Type B pancreatic cell (in vitro differentiated cells): Measurements from ENCODE around the gene SLC37A4. TPM values are rescaled to one million over a fixed set of nuclear protein-coding genes. Genes with fewer than 3 reads are reported as not detected.
"Not testable (repeated sequence)": the region's sequence is repeated elsewhere in the genome, so short reads cannot be mapped to it uniquely, and the experiment has no call there.

Experiments used
- DNase-seq: peaks from one replicate; pipeline ENCODE4 v3.0.0; 2021; ENCODE audit warnings: mixed read lengths; ENCODE audit not compliant: unreplicated experiment; ENCODE audit errors: extremely low spot score
- H3K27ac Mint-ChIP-seq: 2 replicates; pipeline ENCODE4 v1.8.0; 2021; ENCODE audit warnings: mild to moderate bottlenecking, mixed read lengths
- H3K27me3 Mint-ChIP-seq: 2 replicates; pipeline ENCODE4 v1.8.0; 2021; ENCODE audit warnings: mixed read lengths
- H3K36me3 Mint-ChIP-seq: 2 replicates; pipeline ENCODE4 v1.8.0; 2021; ENCODE audit warnings: mixed read lengths
- H3K4me1 Mint-ChIP-seq: one replicate; pipeline ENCODE4 v1.8.0; 2021; ENCODE audit warnings: mixed read lengths; ENCODE audit not compliant: unreplicated experiment
- H3K4me3 Mint-ChIP-seq: 2 replicates; pipeline ENCODE4 v1.8.0; 2021; ENCODE audit warnings: mild to moderate bottlenecking, mixed read lengths
- H3K9me3 Mint-ChIP-seq: 2 replicates; pipeline ENCODE4 v1.8.0; 2021; ENCODE audit warnings: mixed read lengths
- total RNA-seq: library from RNA; stranded (reverse); gene quantifications from 2 replicates; pipeline ENCODE4 v1.2.1, GENCODE V29; 2021; ENCODE audit warnings: low replicate concordance
- TF ChIP-seq, protein P1 (sequence below): fragments of 200-600 bp; sonication (generic); conservative IDR thresholded peaks from 2 replicates; pipeline ENCODE4 v1.5.0; 2021; ENCODE audit warnings: antibody characterized with exemption, mild to moderate bottlenecking

The SLC37A4 gene
- total RNA-seq, 1 donor from 2014 or later: 41.4 TPM

GRCh38 chr11:118988280-118988679, 42.4 kb downstream of the SLC37A4 start:
- Mint-ChIP-seq H3K36me3 (no peaks in the 10 kb centered on the region), H3K4me3 (no peak overlapping the region), H3K27ac (peak overlapping the region; percentile 51), H3K4me1 (no peaks in the 10 kb centered on the region), H3K27me3 (no peaks in the 10 kb centered on the region), H3K9me3 (no peaks in the 10 kb centered on the region)
- TF ChIP-seq, protein P1, sequence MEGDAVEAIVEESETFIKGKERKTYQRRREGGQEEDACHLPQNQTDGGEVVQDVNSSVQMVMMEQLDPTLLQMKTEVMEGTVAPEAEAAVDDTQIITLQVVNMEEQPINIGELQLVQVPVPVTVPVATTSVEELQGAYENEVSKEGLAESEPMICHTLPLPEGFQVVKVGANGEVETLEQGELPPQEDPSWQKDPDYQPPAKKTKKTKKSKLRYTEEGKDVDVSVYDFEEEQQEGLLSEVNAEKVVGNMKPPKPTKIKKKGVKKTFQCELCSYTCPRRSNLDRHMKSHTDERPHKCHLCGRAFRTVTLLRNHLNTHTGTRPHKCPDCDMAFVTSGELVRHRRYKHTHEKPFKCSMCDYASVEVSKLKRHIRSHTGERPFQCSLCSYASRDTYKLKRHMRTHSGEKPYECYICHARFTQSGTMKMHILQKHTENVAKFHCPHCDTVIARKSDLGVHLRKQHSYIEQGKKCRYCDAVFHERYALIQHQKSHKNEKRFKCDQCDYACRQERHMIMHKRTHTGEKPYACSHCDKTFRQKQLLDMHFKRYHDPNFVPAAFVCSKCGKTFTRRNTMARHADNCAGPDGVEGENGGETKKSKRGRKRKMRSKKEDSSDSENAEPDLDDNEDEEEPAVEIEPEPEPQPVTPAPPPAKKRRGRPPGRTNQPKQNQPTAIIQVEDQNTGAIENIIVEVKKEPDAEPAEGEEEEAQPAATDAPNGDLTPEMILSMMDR: no peak
- DNase-seq: no peak

- Mint-ChIP-seq H3K36me3 (no peaks in the 10 kb centered on the region), H3K9me3 (no peaks in the 10 kb centered on the region), H3K4me3 (no peak overlapping the region), H3K27me3 (no peaks in the 10 kb centered on the region), H3K4me1 (peaks cover 1% of the 10 kb centered on the region), H3K27ac (no peak overlapping the region)
- TF ChIP-seq, protein P1: no peak
- DNase-seq: no peak
Observed at GRCh38 chr11:118984825-118985224, 45.9 kb downstream of the SLC37A4 start.

DNA sequence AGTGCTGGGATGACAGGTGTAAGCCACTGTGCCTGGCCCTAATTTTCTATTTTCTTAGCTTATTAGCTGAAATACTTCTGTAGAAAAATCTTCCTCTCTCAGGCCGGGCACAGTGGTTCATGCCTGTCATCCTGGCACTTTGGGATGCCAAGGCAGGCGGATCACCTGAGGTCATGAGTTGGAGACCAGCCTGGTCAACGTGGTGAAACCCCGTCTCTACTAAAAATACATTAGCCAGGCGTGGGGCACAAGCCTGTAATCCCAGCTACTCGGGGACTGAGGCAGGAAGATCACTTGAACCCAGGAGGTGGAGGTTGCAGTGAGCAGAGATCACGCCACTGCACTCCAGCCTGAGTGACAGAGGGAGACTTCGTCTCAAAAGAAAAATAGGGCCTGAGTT, 46.3 kb downstream of the SLC37A4 start:
- not testable (repeated sequence) for DNase-seq, H3K27ac Mint-ChIP-seq, H3K9me3 Mint-ChIP-seq, H3K4me3 Mint-ChIP-seq, H3K36me3 Mint-ChIP-seq, H3K27me3 Mint-ChIP-seq, H3K4me1 Mint-ChIP-seq

GRCh38 chr11:118980191-118980881, 50.3 kb downstream of the SLC37A4 start:
- Mint-ChIP-seq H3K4me3 (no peak overlapping the region), H3K27me3 (peaks cover 3% of the 10 kb centered on the region), H3K27ac (no peak overlapping the region), H3K4me1 (peaks cover 7% of the 10 kb centered on the region), H3K9me3 (no peaks in the 10 kb centered on the region), H3K36me3 (no peaks in the 10 kb centered on the region)
- TF ChIP-seq, protein P1: no peak
- DNase-seq: no peak

DNA sequence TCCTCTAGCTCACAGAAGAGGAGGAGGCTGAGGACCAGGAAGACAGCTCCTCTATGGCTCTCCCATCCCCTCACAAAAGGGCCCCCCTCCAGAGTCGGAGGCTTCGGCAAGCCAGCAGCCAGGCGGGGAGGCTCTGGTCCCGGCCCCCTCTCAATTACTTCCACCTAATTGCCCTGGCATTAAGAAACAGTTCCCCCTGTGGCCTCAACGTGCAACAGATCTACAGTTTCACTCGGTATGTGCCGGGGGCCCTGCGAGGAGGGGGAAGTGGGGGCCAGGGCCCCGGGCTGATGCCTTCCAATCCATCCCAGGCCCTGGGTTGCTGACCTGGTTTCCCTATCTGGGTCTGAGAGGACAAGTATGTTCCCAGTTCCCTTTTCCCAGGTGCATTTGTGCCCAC, 51.2 kb downstream of the SLC37A4 start:
- Mint-ChIP-seq H3K27ac (no peak overlapping the region), H3K4me1 (peaks cover 7% of the 10 kb centered on the region), H3K9me3 (no peaks in the 10 kb centered on the region), H3K27me3 (peaks cover 7% of the 10 kb centered on the region), H3K36me3 (no peaks in the 10 kb centered on the region), H3K4me3 (no peak overlapping the region)
- TF ChIP-seq, protein P1: peak; percentile 19
- DNase-seq: no peak

DNA sequence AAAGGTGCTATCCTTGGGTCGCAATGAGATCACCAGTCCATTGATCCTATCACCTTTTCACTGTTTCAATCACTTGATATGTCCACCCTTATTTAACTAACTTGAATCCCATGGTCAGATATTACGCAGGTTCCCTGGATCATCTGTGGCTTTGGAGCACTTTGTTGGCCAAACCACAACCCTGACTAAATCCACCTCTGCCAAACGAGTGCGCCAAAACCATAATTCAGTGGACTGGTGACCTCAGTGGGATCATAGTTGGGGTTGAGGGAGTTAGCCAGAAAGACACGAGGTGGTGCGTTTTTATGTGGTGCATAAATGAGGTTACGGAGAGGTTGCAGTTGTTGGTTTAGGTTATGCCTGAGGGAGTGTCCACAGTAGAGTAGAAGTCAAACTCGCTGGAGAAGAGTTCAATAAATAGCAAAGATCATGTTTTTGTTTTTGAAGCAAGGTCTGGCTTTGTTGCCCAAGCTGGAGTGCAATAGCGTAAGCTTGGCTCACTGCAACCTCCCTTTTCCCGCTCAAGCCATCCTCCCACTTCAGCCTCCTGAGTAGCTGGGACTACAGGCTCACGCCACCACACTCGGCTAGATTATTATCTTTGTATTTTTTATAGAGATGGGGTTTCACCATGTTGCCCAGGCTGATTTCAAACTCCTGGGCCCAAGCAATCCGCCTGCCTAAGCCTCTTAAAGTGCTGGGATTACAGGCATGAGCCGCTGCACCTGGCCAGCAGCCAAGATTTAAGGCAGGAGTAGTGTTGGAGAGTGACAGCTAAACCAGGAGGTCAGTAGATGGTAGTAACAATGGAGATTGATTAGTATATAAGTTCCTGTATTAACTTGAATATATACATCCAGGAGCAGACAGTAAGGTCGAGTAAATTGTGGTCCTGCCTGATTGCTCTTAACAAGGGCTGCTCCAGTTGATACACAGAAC, 54.6 kb downstream of the SLC37A4 start:
- Mint-ChIP-seq H3K9me3 (no peaks in the 10 kb centered on the region), H3K27me3 (peaks cover 7% of the 10 kb centered on the region), H3K36me3 (no peaks in the 10 kb centered on the region), H3K27ac (no peak overlapping the region), H3K4me3 (no peak overlapping the region), H3K4me1 (peaks cover 7% of the 10 kb centered on the region)
- no peak for DNase-seq
- TF ChIP-seq, protein P1: no peak
